Activated CD8-positive, alpha-beta T cell treated with anti-CD3 and anti-CD28 coated beads, Interleukin-2, amount 10 ng/mL, durations not matched to agents 7 days and 5 days (primary cell): ENCODE data around the gene LAPTM5. TPM values are rescaled to one million over a fixed set of nuclear protein-coding genes. Genes with fewer than 3 reads are reported as not detected.

ENCODE experiments used
- ATAC-seq: fragments of 150-1000 bp; cut with Tn5 transposase; one replicate; pipeline ENCODE4 v1.10.0; 2021; ENCODE audit warnings: moderate library complexity
- CTCF ChIA-PET: fragments of 350-600 bp; sonication (Branson Sonifier 250); formaldehyde crosslinking; loops from one replicate; lab custom pipeline; 2021; ENCODE audit warnings: antibody characterized with exemption; lab: Charles Lee
- POLR2A ChIA-PET: fragments of 350-600 bp; sonication (Branson Sonifier 250); formaldehyde crosslinking; loops from one replicate; lab custom pipeline; 2021; ENCODE audit warnings: antibody characterized with exemption; lab: Charles Lee
- DNase-seq: peaks from one replicate; pipeline ENCODE4 v3.0.0-alpha.2; 2020
- H3K27ac Mint-ChIP-seq: one replicate; pipeline ENCODE4 v1.8.0; 2021; ENCODE audit warnings: mild to moderate bottlenecking, mixed read lengths
- H3K27me3 Mint-ChIP-seq: one replicate; pipeline ENCODE4 v1.8.0; 2021; ENCODE audit warnings: low read depth, mixed read lengths
- H3K36me3 Mint-ChIP-seq: one replicate; pipeline ENCODE4 v1.8.0; 2021; ENCODE audit warnings: low read depth, mixed read lengths
- H3K4me1 Mint-ChIP-seq: one replicate; pipeline ENCODE4 v1.8.0; 2021; ENCODE audit warnings: low read depth, mixed read lengths
- H3K4me3 Mint-ChIP-seq: one replicate; pipeline ENCODE4 v1.8.0; 2021; ENCODE audit warnings: mild to moderate bottlenecking, mixed read lengths
- H3K9me3 Mint-ChIP-seq: one replicate; pipeline ENCODE4 v1.8.0; 2022; ENCODE audit warnings: mixed read lengths; ENCODE audit not compliant: insufficient read depth
- total RNA-seq, 2 experiments: library from RNA; stranded (reverse); gene quantifications; one replicate each; pipeline ENCODE4 v1.2.3, GENCODE V29; 2021

The LAPTM5 gene
- total RNA-seq, 2 experiments from 2014 or later, result 407 to 413 TPM

DNA sequence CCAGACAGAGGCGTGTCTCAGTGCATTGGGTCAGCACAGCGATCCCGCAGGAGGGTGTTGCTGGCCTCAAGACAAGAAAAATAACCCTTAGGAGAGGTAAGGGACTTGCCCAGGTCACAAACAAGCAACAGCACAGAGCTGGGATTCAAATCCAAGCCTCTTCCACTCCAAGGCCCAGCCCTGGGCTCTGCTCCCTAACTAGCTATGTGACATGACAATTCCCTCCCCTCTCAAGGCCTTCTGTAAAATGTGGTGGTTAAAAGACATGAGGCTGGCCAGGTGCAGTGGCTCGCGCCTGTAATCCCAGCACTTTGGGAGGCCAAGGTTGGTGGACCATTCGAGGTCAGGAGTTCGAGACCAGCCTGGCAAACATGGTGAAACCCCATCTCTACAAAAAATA is 28.1 kb upstream of the LAPTM5 start:
- no peak for DNase-seq
- POLR2A ChIA-PET, result no interaction called here
- CTCF ChIA-PET, result interaction anchor here (0.6 to 13.5 kb wide), 3 partner anchors 15 to 126 kb away, joined by 3 to 532 read pairs (median 3); partner anchors contain the start of gene MATN1
- no peak for ATAC-seq
- peaks cover 9% of the 10 kb centered on the region for H3K4me1 Mint-ChIP-seq
- H3K27ac Mint-ChIP-seq, result no peak overlapping the region
- H3K27me3 Mint-ChIP-seq, result peaks cover 15% of the 10 kb centered on the region
- H3K4me3 Mint-ChIP-seq, result no peak overlapping the region
- H3K36me3 Mint-ChIP-seq, result no peaks in the 10 kb centered on the region
- H3K9me3 Mint-ChIP-seq, result no peaks in the 10 kb centered on the region

DNA sequence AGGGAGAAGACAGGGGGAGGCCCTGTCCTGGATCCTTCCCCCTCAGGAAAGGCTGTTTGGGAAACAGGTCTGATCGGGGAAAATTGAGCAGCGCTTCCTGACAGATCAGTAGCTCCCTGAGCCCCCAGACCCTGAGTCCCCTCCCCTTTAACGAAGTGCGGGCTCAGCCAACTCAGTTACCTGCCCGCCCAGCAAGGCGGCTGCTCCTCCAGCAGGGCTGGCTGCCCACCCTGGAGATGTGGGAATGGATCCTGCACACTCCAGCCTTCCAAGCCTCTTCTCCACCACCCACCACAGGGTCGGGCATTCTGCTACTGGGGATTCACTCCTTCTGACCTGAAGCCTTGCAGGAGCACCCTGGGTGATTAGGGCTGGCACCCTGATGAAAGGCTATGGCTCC is 27.6 kb upstream of the LAPTM5 start:
- no peaks in the 10 kb centered on the region for H3K36me3 Mint-ChIP-seq
- H3K4me1 Mint-ChIP-seq, result peaks cover 6% of the 10 kb centered on the region
- no peak overlapping the region for H3K4me3 Mint-ChIP-seq
- DNase-seq, result no peak
- ATAC-seq, result no peak
- no peak overlapping the region for H3K27ac Mint-ChIP-seq
- POLR2A ChIA-PET, result no interaction called here
- CTCF ChIA-PET, result interaction anchor here (0.9 to 13.5 kb wide), 2 partner anchors 62 to 125 kb away, joined by 3 to 532 read pairs; partner anchors contain the start of gene MATN1
- peaks cover 12% of the 10 kb centered on the region for H3K27me3 Mint-ChIP-seq
- no peaks in the 10 kb centered on the region for H3K9me3 Mint-ChIP-seq

DNA sequence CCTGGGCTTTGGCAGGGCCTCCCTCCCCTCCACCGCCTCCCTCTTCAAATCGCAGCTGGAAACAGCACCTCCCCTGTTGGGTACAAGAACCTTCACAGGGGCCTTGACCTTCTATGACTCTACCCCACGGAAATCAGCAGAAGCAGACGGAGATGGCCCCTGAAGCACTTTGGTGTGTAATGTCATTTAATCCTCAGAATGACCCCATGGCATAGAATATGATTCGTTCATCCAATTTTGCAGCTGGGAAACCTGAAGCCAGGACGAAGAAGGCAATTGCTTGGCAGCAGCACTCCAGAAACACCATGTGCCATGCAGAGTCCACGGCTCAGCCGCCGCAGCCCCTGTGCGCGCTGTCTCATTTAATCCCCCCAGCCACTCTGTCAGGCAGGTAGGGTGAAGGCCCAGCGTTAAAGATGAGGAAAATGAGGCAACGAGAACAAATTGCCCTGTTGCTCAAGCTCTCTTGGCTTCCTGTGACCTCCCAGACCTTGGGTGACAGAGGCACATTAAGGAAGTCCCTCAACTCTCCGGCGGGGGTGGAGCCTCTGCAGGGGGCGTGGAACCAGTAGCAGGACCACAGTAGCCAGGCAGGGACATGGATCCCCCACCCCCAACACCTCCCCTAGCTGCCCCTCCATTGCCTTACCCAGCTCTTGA is 25.8 kb upstream of the LAPTM5 start:
- peaks cover 4% of the 10 kb centered on the region for H3K27me3 Mint-ChIP-seq
- no peaks in the 10 kb centered on the region for H3K36me3 Mint-ChIP-seq
- POLR2A ChIA-PET, result interaction anchor here (0.6 to 1.6 kb wide), 3 partner anchors 40 to 65 kb away, joined by 3 read pairs; no protein-coding TSS in a partner anchor
- no peaks in the 10 kb centered on the region for H3K9me3 Mint-ChIP-seq
- H3K27ac Mint-ChIP-seq, result no peak overlapping the region
- H3K4me3 Mint-ChIP-seq, result no peak overlapping the region
- ATAC-seq (no peak), DNase-seq (no peak)
- peaks cover 17% of the 10 kb centered on the region for H3K4me1 Mint-ChIP-seq
- CTCF ChIA-PET, result interaction anchor here (0.6 to 13.5 kb wide), 16 partner anchors 13 to 155 kb away, joined by 3 to 532 read pairs (median 4); partner anchors contain the start of gene MATN1

DNA sequence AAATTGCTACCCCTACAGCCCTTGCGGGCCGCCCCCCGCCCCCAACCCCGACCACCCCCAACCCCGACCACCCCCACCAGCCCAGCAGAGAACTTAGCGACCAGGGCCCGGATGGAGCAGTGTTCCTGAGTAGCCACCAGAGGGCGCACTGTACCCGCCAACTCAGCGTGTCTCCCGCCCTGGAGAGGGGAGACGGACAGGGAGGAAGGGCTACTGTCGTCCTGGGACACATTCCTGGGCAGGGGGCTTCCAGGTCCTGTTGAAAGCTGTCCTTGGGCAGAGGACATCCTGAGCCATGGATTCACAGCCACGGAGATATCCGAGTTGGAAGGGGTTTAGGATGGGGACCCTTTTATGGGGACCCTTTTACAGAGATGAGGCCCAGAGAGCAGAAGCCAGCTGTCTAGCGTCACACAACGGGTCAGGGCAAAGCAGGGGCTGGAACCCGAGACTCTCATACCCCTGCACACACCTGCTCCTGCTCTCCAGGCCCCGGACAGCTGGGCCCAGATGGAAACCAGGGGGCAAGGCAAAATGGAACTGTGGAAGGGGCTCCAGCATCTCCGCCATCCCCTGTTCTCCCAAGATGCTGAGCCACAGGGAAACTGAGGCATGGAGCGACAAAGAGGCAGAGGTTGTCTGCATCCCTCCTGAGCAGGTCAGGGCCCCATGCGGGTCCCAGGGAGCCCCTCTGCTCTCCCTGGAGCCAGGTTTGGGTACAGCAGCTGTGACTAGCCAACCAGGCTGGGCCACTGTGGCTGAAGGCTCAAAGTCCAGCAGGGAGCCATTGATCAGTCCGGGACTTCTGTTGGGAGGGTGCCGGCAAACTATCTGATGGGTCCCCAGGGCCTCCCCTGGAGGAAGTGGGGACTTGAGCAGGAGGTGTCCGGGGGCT is 25.0 kb upstream of the LAPTM5 start:
- no peaks in the 10 kb centered on the region for H3K9me3 Mint-ChIP-seq
- no peaks in the 10 kb centered on the region for H3K36me3 Mint-ChIP-seq
- ChIA-PET POLR2A (interaction anchor here (0.6 to 1.6 kb wide), 4 partner anchors 52 to 64 kb away, joined by 3 to 8 read pairs (median 3); no protein-coding TSS in a partner anchor), CTCF (interaction anchor here (0.6 to 13.5 kb wide), 20 partner anchors 10 to 156 kb away, joined by 3 to 532 read pairs (median 4); partner anchors contain the start of gene MATN1)
- H3K27me3 Mint-ChIP-seq, result no peaks in the 10 kb centered on the region
- DNase-seq (peak; percentile 80), ATAC-seq (peak; percentile 69)
- no peak overlapping the region for H3K4me3 Mint-ChIP-seq
- H3K27ac Mint-ChIP-seq, result no peak overlapping the region
- peaks cover 18% of the 10 kb centered on the region for H3K4me1 Mint-ChIP-seq

DNA sequence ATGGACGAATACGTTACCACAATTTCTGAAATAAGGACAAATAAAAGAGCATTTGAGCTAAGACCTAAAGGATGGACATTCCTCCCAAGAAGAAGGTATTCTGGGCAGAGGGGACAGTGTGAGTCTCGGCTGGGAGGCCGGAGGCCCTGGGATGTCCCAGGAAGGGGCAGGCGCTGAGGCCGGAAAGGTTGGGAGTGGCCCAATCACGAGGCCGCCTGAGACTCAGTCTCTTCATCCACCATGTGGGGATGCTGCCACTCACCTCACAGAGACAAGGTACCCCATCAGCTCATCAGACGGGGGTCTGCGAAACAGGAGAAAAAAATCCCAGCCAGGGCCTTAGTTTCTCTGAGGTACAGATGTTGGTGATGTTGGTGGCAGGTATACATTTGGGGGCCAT is 24.3 kb upstream of the LAPTM5 start:
- no peak for ATAC-seq
- no peaks in the 10 kb centered on the region for H3K27me3 Mint-ChIP-seq
- H3K36me3 Mint-ChIP-seq, result no peaks in the 10 kb centered on the region
- CTCF ChIA-PET, result interaction anchor here (0.6 to 13.5 kb wide), 15 partner anchors 9 to 147 kb away, joined by 3 to 532 read pairs (median 5); partner anchors contain the start of gene MATN1
- DNase-seq, result no peak
- no peak overlapping the region for H3K4me3 Mint-ChIP-seq
- H3K4me1 Mint-ChIP-seq, result peaks cover 18% of the 10 kb centered on the region
- H3K27ac Mint-ChIP-seq, result no peak overlapping the region
- POLR2A ChIA-PET, result interaction anchor here (1.1 kb wide), 1 partner anchor 63 kb away, joined by 8 read pairs; no protein-coding TSS in a partner anchor
- H3K9me3 Mint-ChIP-seq, result no peaks in the 10 kb centered on the region

DNA sequence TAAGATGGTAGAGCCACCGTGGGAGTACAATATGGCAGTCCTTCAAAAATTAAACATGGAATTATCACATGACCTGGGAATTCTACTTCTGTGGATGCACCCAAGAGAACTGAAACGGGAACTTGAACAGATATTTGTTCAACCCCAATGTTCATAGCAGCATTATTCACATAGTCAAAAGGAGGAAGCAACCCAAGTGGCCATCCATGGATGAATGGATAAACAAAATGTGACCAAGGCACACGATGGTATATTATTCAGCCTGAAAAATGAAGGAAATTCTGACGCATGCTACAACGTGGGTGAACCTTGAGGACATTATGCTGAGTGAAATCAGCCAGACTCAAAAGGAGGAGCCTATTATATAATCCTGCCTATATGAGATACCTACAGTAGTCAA is 22.8 kb upstream of the LAPTM5 start:
- H3K27ac Mint-ChIP-seq, result no peak overlapping the region
- ATAC-seq (no peak), DNase-seq (no peak)
- POLR2A ChIA-PET, result interaction anchor here (2.7 kb wide), 1 partner anchor 61 kb away, joined by 29 read pairs; no protein-coding TSS in a partner anchor
- peaks cover 18% of the 10 kb centered on the region for H3K4me1 Mint-ChIP-seq
- H3K4me3 Mint-ChIP-seq, result no peak overlapping the region
- H3K27me3 Mint-ChIP-seq, result no peaks in the 10 kb centered on the region
- CTCF ChIA-PET, result interaction anchor here (0.6 to 13.5 kb wide), 11 partner anchors 15 to 182 kb away, joined by 3 to 532 read pairs (median 15); partner anchors contain the start of genes LAPTM5 and MATN1
- H3K9me3 Mint-ChIP-seq, result no peaks in the 10 kb centered on the region
- no peaks in the 10 kb centered on the region for H3K36me3 Mint-ChIP-seq

DNA sequence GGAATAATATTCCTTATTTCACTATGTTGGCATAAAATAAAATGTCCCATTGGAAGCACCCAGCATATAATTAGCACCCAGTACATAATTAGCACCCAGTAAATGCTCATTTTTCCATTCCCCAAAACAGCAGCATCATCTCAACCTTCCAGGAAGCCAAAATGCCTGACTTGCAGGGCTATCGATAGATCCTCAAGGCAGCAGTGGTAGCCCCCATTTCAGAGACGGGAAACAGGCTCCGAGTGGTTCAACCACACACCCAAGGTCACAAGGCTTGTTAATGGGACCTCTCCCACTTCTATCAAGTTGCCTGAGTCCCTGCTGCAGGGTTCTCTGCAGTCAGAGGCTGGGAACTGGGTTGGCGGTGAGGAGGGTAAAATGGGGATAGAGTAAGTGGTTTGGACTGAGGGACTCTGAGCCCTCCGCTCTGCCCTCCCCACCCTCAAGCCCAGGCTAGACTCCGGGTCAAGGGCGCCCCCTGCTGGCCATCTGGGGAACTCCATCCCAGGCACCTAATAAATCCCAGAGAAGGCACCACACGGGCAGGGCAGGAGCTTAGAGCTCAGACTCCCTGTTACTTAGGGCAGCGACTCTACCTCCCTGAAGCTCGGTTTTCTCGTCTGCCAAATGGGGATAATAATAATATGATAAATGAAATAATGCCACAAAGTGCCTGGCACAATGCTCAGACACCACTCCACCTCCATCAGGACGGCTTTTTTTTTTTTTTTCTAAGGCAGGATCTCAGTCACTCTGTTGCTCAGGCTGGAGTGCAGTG is 21.9 kb upstream of the LAPTM5 start:
- ChIA-PET POLR2A (interaction anchor here (0.5 to 2.7 kb wide), 5 partner anchors 23 to 1549 kb away, joined by 3 to 29 read pairs (median 4); partner anchors contain the start of gene MECR), CTCF (interaction anchor here (0.6 to 13.5 kb wide), 35 partner anchors 9 to 396 kb away, joined by 3 to 532 read pairs (median 6); partner anchors contain the start of genes LAPTM5 and MATN1)
- no peaks in the 10 kb centered on the region for H3K36me3 Mint-ChIP-seq
- DNase-seq, result peak; percentile 94
- no peaks in the 10 kb centered on the region for H3K27me3 Mint-ChIP-seq
- peak; percentile 95 for ATAC-seq
- H3K4me3 Mint-ChIP-seq, result no peak overlapping the region
- no peaks in the 10 kb centered on the region for H3K9me3 Mint-ChIP-seq
- peaks cover 18% of the 10 kb centered on the region for H3K4me1 Mint-ChIP-seq
- no peak overlapping the region for H3K27ac Mint-ChIP-seq

DNA sequence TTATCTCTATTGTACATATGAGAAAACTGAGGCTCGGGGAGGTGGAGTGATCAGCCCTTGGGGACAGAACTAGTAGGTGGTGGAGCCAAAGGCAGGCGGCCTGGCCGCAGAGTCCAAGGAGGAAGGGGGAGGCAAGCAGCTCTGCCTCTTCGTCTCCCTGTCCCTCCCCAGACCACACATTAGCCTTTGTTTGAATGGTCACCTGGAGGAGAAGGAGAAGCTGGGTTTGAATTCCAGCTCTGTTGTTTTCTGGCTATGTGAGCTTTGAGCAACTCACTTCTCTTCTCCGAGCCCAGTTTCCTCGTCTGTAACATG is 21.4 kb upstream of the LAPTM5 start:
- H3K9me3 Mint-ChIP-seq, result no peaks in the 10 kb centered on the region
- ATAC-seq (no peak), DNase-seq (no peak)
- no peaks in the 10 kb centered on the region for H3K27me3 Mint-ChIP-seq
- H3K4me1 Mint-ChIP-seq, result peaks cover 18% of the 10 kb centered on the region
- ChIA-PET POLR2A (interaction anchor here (0.5 to 2.7 kb wide), 4 partner anchors 23 to 1548 kb away, joined by 3 to 29 read pairs (median 4); partner anchors contain the start of gene MECR), CTCF (interaction anchor here (0.8 to 13.5 kb wide), 18 partner anchors 9 to 152 kb away, joined by 3 to 532 read pairs (median 14); partner anchors contain the start of genes LAPTM5 and MATN1)
- H3K4me3 Mint-ChIP-seq, result no peak overlapping the region
- H3K27ac Mint-ChIP-seq, result no peak overlapping the region
- no peaks in the 10 kb centered on the region for H3K36me3 Mint-ChIP-seq

DNA sequence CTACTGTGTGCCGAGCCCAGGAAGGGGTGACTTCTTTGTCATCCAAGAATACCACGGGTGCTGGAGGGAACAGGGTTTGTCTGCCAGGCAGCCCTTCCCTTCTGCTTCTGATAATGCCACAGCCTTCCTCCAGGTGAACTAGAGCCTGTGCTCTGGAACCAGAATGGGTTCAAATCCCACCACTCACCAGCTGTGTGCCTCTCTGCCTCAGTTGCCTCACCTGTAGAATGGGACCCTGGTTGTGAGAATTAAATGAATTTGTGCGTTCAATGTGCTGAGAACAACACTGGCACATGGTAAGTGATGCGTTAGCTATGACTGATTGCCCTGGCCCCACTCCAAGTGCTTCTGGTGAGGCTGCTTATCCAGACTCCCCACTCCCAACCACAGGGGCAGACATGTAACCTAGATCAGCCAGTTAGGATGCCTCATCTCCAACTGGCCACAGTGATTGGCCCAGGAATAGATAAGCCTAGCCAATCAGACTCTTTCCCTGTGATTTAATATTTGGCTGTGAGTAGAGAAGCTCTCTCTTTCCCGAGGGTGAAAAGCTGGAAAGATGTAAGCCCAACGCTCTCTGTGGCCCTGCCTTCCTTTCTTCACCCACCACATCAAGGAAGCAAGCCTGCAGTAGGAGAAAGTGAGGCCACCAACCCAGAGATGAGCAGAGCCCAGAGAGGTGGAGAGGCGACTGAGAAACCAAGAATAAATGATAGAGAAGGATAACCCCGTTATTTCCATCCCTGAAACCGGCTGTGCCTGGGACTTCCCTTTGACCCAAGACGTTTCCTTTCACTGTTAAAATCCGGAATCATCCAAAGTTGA is 20.8 kb upstream of the LAPTM5 start:
- ChIA-PET POLR2A (interaction anchor here (0.8 to 2.7 kb wide), 5 partner anchors 10 to 59 kb away, joined by 3 to 29 read pairs (median 3); no protein-coding TSS in a partner anchor), CTCF (interaction anchor here (0.8 to 13.5 kb wide), 15 partner anchors 10 to 150 kb away, joined by 3 to 532 read pairs (median 18); partner anchors contain the start of genes LAPTM5 and MATN1)
- no peak for DNase-seq
- Mint-ChIP-seq H3K4me1 (peaks cover 18% of the 10 kb centered on the region), H3K27ac (no peak overlapping the region), H3K36me3 (no peaks in the 10 kb centered on the region), H3K27me3 (no peaks in the 10 kb centered on the region), H3K9me3 (no peaks in the 10 kb centered on the region), H3K4me3 (no peak overlapping the region)
- ATAC-seq, result no peak

DNA sequence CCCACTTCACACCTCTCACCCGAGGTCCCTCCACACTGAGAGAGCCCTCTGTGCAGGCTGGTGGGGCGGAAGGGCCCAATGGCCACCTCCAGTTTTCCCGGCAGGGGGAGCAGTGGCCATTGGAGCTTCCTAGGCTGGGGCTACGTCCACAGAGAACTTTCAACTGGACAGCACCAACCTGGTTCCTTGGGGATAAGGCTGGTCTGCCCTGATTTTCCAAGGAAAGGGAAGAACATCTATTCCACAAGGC is 20.3 kb upstream of the LAPTM5 start:
- Mint-ChIP-seq H3K4me3 (no peak overlapping the region), H3K9me3 (no peaks in the 10 kb centered on the region), H3K27me3 (no peaks in the 10 kb centered on the region), H3K36me3 (no peaks in the 10 kb centered on the region), H3K4me1 (peaks cover 18% of the 10 kb centered on the region), H3K27ac (no peak overlapping the region)
- DNase-seq (no peak), ATAC-seq (no peak)
- POLR2A ChIA-PET, result interaction anchor here (0.8 to 2.7 kb wide), 3 partner anchors 9 to 59 kb away, joined by 3 to 29 read pairs (median 3); no protein-coding TSS in a partner anchor
- CTCF ChIA-PET, result interaction anchor here (2.4 to 13.5 kb wide), 5 partner anchors 17 to 151 kb away, joined by 13 to 532 read pairs (median 53); partner anchors contain the start of genes LAPTM5 and MATN1
